Heart left ventricle (tissue), 16 donors: ENCODE results near the gene KRT36. TPM values are rescaled to one million over a fixed set of nuclear protein-coding genes. Genes with fewer than 3 reads are reported as not detected.
A peak's percentile ranks its signal among the peaks of the same experiment; 100 is the strongest.

Source experiments
- ATAC-seq, 4 donors: fragments of 200-7000 bp; cut with Tn5 transposase; one replicate each; pipeline ENCODE4 v1.9.1; 2020 to 2022; ENCODE audit warnings: moderate library complexity in 4 of 4, mild to moderate bottlenecking in 3 of 4, moderate number of reproducible peaks in 1 of 4
- DNase-seq, 5 donors: peaks; one replicate each; pipeline ENCODE4 v3.0.0-alpha.2; 2020
- H3K27ac ChIP-seq, 12 donors: fragments of 200-600 bp; sonication (generic) in 4 of 12; one replicate each; pipeline versions ENCODE4 v1.5.0 to v1.8.0; 2016 to 2022; ENCODE audit warnings: mild to moderate bottlenecking in 2 of 12
- H3K27me3 ChIP-seq, 9 donors: fragments of 200-600 bp; sonication (generic) in 2 of 9; one replicate each; pipeline versions ENCODE4 v1.5.1 to v1.8.0; 2016 to 2022; ENCODE audit warnings: mild to moderate bottlenecking in 3 of 9
- H3K36me3 ChIP-seq, 9 donors: fragments of 200-600 bp; sonication (generic) in 2 of 9; one replicate each; pipeline versions ENCODE4 v1.5.0 to v1.8.0; 2018 to 2022; ENCODE audit warnings: mild to moderate bottlenecking in 2 of 9
- H3K4me1 ChIP-seq, 12 donors: fragments of 200-600 bp; sonication (generic) in 4 of 12; one replicate each; pipeline versions ENCODE4 v1.5.0 to v1.8.0; 2016 to 2022; ENCODE audit warnings: mild to moderate bottlenecking in 3 of 12
- H3K4me3 ChIP-seq, 12 donors: fragments of 200-600 bp; sonication (generic) in 4 of 12; one replicate each; pipeline versions ENCODE4 v1.5.0 to v1.8.0; 2017 to 2022; ENCODE audit warnings: mild to moderate bottlenecking in 9 of 12, moderate library complexity in 4 of 12
- H3K9me3 ChIP-seq, 12 donors: fragments of 200-600 bp; sonication (generic) in 4 of 12; one replicate each; pipeline versions ENCODE4 v1.5.0 to v1.8.0; 2016 to 2022; ENCODE audit warnings: mild to moderate bottlenecking in 1 of 12
- CTCF ChIP-seq, 12 donors: fragments of 200-600 bp; sonication (generic) in 4 of 12; IDR thresholded peaks; one replicate each; pipeline versions ENCODE4 v1.5.0 to v1.8.0; 2018 to 2022; ENCODE audit warnings: antibody characterized with exemption in 12 of 12, mild to moderate bottlenecking in 5 of 12
- POLR2A ChIP-seq, 2 donors: fragments of 450-650 bp; IDR thresholded peaks; one replicate each; pipeline ENCODE4 v1.6.1; 2017; ENCODE audit warnings: antibody characterized with exemption in 2 of 2, mild to moderate bottlenecking in 2 of 2, moderate library complexity in 2 of 2
- WGBS, 4 donors: extraction: QIAGEN DNeasy Blood & Tissue Kit in 2 of 4; methylation state at CpG; one replicate each; pipeline versions ENCODE4 v1.1.5 to v1.1.7; 2013 to 2018; 5-methylcytosine and 5-hydroxymethylcytosine counted together
- intact Hi-C, 10 donors: fragments of 100-400 bp; cut with DNase I; formaldehyde crosslinking; loops; one replicate each; pipeline versions ENCODE4 v1.11.1 to v1.14.2; 2022
- long read RNA-seq, 3 donors: library from polyadenylated mRNA; unstranded; transcript quantifications; one replicate each; pipeline ENCODE4 v2.0.0, GENCODE V29; 2020 to 2021
- polyA plus RNA-seq, 2 donors: library from polyadenylated mRNA; stranded (reverse); fragments of 200-250 nt; gene quantifications; one replicate each; pipeline ENCODE4 v1.2.3, GENCODE V29; 2013
- total RNA-seq, 9 donors: library from RNA; depleted of rRNA in 2 of 9; stranded (reverse); fragments of >200 nt in 2 of 9; fragmentation: NEBNext Ultra II Directional in 3 of 9; extraction: Animal tissue kit (Norgen Biotek cat#: 25700) in 3 of 9; gene quantifications; one replicate each; pipeline versions ENCODE4 v1.1.0 to v1.2.4, GENCODE V29; 2016 to 2023
- donor health status: ischemic (EF 13 %, LVEDD 7.1; RV severe dilation, severe dysfunction).
- donor health status: healthy with polysubstance abuse.
- donor health status: DM: no; HTN: yes; CAD: no.
- donor health status: DM: no; HTN: no; CAD: no.
- donor health status: ischemic (EF 25% LVEDD 6.9; RV normal size, moderate dysfunction).
- donor health status: ischemic (EF 25% LVEDD 5.7; RV mildly dilated, moderate dysfunction).
- donor health status: healthy.
- donor health status: DM: yes; HTN: yes; CAD: no.
- donor health status: ischemic (EF 35%, LVEDD 5.7; RV mildly dilated, moderate dysfunction).
- donor health status: nonischemic (EF 11% LVEDD 7.7; RV severe dilation, severe dysfunction).
- donor health status: DM: yes; HTN: yes; CAD: no.
- donor health status: PGD.
- donor health status: ischemic (EF 29% LVEDD 5.4; RV normal size, mild dysfunction).
- donor health status: nonischemic (EF 23%, LVEDD 6.1; RV moderate dilation, normal function).

The KRT36 gene
- total RNA-seq: not detected
- not detected for polyA plus RNA-seq
- long read RNA-seq, donor 1: 0 reads
- long read RNA-seq, donor 2: 0 reads
- long read RNA-seq, donor 3: 0 reads

- no peak for TF ChIP-seq CTCF (IDR thresholded peaks at IDR 0.05)
- TF ChIP-seq POLR2A (IDR thresholded peaks at IDR 0.05): no peak
- Histone ChIP-seq H3K9me3 (no peaks in the 10 kb centered on the region), H3K4me1 (peaks cover 0 to 27% (median 0%) of the 10 kb centered on the region in 12 donors), H3K27me3 (peaks cover 0 to 10% (median 1%) of the 10 kb centered on the region in 9 donors), H3K4me3 (no peak within 1 kb of the TSS), H3K36me3 (no peaks in the 10 kb centered on the region), H3K27ac (peak within 1 kb of the TSS in 1 of 12 donors; percentile 52)
- DNase-seq (no peak), ATAC-seq (no peak)
- WGBS, 4 donors: 91 to 96% (median 93%) methylated on average over 12 of the region's 12 CpGs
- intact Hi-C loops: no loop called here
Observed at GRCh38 chr17:41489531-41489930, at the start of gene KRT36. Gene KRT36, minus strand, starts transcription at chr17:41489910. Its CDS starts 46 bp downstream, at chr17:41489864.

DNA sequence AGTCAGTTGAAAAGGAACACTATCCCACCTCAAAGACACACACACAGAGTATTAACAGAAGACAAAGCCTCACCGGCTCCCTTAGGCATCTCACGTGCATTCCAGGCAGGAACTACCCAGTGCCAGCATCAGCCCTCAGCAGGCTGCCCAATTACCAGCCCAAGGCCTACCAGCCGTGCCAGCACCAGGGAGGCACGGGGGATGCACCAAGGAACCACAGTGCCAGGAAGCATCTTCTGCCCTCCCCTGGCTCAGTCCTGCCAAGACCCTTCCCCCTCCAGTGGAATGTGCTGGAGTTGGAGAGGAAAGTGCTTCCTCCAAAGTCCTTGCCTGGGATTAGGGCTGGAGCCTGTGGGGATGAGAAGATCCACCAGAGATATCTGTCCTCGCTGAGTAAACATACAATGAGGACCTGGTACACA is 49.4 kb upstream of the KRT36 start:
- DNase-seq (peak in 1 of 5 donors; percentile 3), ATAC-seq (no peak)
- WGBS, 4 donors: 61 to 82% (median 71%) methylated on average over 5 of the region's 5 CpGs
- Histone ChIP-seq H3K36me3 (no peaks in the 10 kb centered on the region), H3K27me3 (peaks cover 0 to 31% (median 7%) of the 10 kb centered on the region in 9 donors), H3K4me3 (no peak overlapping the region), H3K9me3 (no peaks in the 10 kb centered on the region), H3K4me1 (no peaks in the 10 kb centered on the region), H3K27ac (no peak overlapping the region)
- intact Hi-C loops: no loop called here
- no peak for TF ChIP-seq CTCF (IDR thresholded peaks at IDR 0.05)
- TF ChIP-seq POLR2A (IDR thresholded peaks at IDR 0.05): no peak

DNA sequence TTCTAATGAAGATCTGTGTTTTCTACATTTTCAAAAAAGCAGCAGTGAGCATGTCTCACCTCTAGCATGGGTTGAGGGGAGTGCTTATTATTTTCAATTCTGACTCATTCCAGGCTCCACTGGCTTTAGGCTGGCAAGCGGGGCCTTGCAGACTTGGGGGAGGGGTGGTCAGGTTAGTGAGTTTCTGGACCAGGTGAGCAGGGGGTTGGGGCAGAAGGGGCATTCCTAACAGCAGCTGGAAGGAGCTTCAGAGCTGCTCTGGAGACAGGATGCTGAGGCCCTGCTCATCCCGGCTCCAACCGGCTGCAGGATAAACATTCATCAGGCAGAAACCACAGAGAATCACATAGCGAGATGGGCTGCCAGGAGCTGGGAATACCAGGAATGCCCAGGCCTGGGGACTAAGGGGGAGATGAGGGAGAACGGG is 48.9 kb upstream of the KRT36 start:
- Histone ChIP-seq H3K27me3 (peaks cover 0 to 34% (median 7%) of the 10 kb centered on the region in 9 donors), H3K36me3 (no peaks in the 10 kb centered on the region), H3K4me1 (no peaks in the 10 kb centered on the region), H3K4me3 (no peak overlapping the region), H3K27ac (no peak overlapping the region), H3K9me3 (no peaks in the 10 kb centered on the region)
- ATAC-seq: no peak
- DNase-seq: peak in 1 of 5 donors; percentile 7
- intact Hi-C loops: no loop called here
- 58 to 72% (median 72%) methylated on average over 5 of the region's 5 CpGs for WGBS, 4 donors
- TF ChIP-seq CTCF (IDR thresholded peaks at IDR 0.05) (no peak), POLR2A (IDR thresholded peaks at IDR 0.05) (no peak)

- intact Hi-C loops: no loop called here
- H3K36me3 ChIP-seq: no peaks in the 10 kb centered on the region
- TF ChIP-seq POLR2A (IDR thresholded peaks at IDR 0.05): no peak
- TF ChIP-seq CTCF (IDR thresholded peaks at IDR 0.05): no peak
- no peaks in the 10 kb centered on the region for H3K9me3 ChIP-seq
- 76 to 89% (median 82%) methylated on average over 8 to 9 of the region's 9 CpGs for WGBS, 4 donors
- H3K27ac ChIP-seq: no peak overlapping the region
- no peaks in the 10 kb centered on the region for H3K4me1 ChIP-seq
- H3K4me3 ChIP-seq: no peak overlapping the region
- DNase-seq: peak in 1 of 5 donors; percentile 28
- peaks cover 0 to 37% (median 7%) of the 10 kb centered on the region in 9 donors for H3K27me3 ChIP-seq
- no peak for ATAC-seq
Observed at GRCh38 chr17:41537990-41538389, 48.3 kb upstream of the KRT36 start.
